ENCODE data around the gene CDC42SE2.

The CDC42SE2 gene

DNA sequence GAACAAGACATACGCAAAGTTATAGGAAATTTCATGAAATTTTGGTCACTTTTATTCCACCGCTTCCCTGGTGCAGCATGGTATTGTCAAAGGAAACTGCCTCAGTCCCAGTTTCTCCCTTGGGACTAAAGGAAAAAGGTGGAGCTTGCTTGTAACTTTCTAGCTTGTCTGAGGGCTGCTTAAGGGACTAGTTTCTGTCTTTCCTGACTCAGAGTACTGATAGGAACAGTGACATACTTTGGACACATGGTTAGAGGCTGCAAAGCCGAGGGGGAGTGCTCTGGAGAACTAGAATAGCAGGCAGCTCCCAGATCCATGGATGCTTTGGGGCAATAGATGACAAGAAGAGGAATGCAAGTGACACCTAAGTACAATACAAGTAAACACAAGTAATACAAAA lies 136.7 kb downstream of the CDC42SE2 start:
- no peak for DNase-seq (ENCODE audit: low read depth)
- no peak overlapping the region for H3K4me3 ChIP-seq (ENCODE audit: low read depth, low read length)
- TF ChIP-seq, protein P1, sequence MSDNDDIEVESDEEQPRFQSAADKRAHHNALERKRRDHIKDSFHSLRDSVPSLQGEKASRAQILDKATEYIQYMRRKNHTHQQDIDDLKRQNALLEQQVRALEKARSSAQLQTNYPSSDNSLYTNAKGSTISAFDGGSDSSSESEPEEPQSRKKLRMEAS (IDR thresholded peaks at IDR 0.05; ENCODE audit: low read depth, low read length) = no peak
- TF ChIP-seq, protein P2, sequence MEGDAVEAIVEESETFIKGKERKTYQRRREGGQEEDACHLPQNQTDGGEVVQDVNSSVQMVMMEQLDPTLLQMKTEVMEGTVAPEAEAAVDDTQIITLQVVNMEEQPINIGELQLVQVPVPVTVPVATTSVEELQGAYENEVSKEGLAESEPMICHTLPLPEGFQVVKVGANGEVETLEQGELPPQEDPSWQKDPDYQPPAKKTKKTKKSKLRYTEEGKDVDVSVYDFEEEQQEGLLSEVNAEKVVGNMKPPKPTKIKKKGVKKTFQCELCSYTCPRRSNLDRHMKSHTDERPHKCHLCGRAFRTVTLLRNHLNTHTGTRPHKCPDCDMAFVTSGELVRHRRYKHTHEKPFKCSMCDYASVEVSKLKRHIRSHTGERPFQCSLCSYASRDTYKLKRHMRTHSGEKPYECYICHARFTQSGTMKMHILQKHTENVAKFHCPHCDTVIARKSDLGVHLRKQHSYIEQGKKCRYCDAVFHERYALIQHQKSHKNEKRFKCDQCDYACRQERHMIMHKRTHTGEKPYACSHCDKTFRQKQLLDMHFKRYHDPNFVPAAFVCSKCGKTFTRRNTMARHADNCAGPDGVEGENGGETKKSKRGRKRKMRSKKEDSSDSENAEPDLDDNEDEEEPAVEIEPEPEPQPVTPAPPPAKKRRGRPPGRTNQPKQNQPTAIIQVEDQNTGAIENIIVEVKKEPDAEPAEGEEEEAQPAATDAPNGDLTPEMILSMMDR (IDR thresholded peaks at IDR 0.05; ENCODE audit: low read depth, low read length) = no peak
- TF ChIP-seq MYC (IDR thresholded peaks at IDR 0.05; ENCODE audit: low read depth, low read length) (no peak), POLR2A (IDR thresholded peaks at IDR 0.05; ENCODE audit: extremely low read depth, insufficient read length) (no peak)

DNA sequence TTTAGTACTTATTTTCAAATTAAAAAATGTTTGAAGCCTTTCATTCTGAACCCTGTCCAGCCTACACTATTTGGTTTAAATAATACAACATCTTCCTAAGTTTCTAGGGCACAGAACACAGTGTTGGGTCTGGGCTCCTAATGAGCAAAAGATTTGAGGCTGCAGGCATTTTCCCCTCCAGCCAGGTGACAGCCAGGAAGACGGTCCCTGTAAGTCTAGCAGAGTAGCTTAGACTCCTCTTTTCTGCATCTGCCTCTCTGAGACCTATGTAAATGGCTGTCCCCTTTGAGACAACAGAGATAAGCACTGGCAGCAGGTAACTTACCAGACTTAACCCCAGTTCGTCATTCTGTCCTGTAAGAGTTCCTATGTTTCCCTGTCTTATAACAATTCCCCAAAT lies 141.8 kb downstream of the CDC42SE2 start:
- no peak for DNase-seq (ENCODE audit: low read depth)
- TF ChIP-seq MYC (IDR thresholded peaks at IDR 0.05; ENCODE audit: low read depth, low read length) (no peak), POLR2A (IDR thresholded peaks at IDR 0.05; ENCODE audit: extremely low read depth, insufficient read length) (no peak)
- TF ChIP-seq, protein P2 (IDR thresholded peaks at IDR 0.05; ENCODE audit: low read depth, low read length) = no peak
- TF ChIP-seq, protein P1 (IDR thresholded peaks at IDR 0.05; ENCODE audit: low read depth, low read length) = no peak
- H3K4me3 ChIP-seq (ENCODE audit: low read depth, low read length) = no peak overlapping the region

DNA sequence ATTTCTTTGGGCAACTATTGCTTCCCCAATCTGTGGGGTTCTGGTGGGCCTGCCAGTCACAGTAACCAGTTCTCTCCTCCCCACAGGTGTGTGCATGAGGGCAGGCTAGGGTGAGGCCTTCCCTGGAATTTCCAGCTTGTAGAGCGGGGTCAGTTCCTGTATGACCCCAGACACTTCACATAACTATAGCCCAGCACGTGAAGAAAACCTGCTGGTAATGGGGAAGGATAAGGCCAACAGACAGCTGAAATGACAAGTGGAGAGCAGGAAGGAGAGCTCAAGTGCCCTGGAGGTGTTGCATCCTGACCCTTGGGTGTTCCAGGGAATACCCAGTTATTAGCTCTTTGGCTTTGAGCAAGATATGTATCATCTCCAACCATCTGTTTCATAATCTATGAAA lies 142.2 kb downstream of the CDC42SE2 start:
- no peak overlapping the region for H3K4me3 ChIP-seq (ENCODE audit: low read depth, low read length)
- DNase-seq (ENCODE audit: low read depth) = no peak
- no peak for TF ChIP-seq POLR2A (IDR thresholded peaks at IDR 0.05; ENCODE audit: extremely low read depth, insufficient read length)
- TF ChIP-seq, protein P1 (IDR thresholded peaks at IDR 0.05; ENCODE audit: low read depth, low read length) = no peak
- TF ChIP-seq MYC (IDR thresholded peaks at IDR 0.05; ENCODE audit: low read depth, low read length) = no peak
- TF ChIP-seq, protein P2 (IDR thresholded peaks at IDR 0.05; ENCODE audit: low read depth, low read length) = no peak

DNA sequence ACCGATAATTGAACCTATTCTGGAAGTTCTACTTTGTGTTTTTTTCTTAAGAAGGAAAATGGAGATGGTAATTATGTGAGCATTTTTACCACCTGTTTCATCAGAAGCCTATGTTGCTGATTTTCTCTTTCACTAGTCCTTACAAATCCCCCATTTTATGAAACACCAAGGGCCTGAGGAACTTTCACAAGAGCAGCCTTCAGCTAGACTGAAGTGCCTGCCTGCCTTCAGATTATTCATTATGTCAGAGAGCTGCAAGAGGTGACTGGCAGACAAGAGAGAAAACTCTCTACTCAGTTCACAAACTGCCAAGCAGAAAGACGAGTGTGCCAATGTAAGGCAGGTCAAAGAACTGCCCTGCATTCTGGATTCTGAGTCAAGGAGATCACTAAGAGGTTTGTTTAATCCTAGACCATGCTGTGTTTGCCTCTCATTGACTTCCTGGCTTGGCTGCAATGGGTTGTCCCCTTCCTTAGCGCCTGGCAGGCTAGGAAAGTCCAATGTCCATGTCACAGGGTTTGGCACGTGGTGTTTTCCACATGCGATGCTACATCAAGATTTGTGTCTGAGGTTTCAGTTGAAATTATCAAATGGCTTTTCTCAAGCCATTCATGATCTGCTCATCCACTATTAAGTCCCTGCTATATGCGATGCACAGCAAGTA lies 143.3 kb downstream of the CDC42SE2 start:
- no peak overlapping the region for H3K4me3 ChIP-seq (ENCODE audit: low read depth, low read length)
- no peak for DNase-seq (ENCODE audit: low read depth)
- TF ChIP-seq MYC (IDR thresholded peaks at IDR 0.05; ENCODE audit: low read depth, low read length) (no peak), POLR2A (IDR thresholded peaks at IDR 0.05; ENCODE audit: extremely low read depth, insufficient read length) (no peak)
- TF ChIP-seq, protein P1 (IDR thresholded peaks at IDR 0.05; ENCODE audit: low read depth, low read length) = no peak

DNA sequence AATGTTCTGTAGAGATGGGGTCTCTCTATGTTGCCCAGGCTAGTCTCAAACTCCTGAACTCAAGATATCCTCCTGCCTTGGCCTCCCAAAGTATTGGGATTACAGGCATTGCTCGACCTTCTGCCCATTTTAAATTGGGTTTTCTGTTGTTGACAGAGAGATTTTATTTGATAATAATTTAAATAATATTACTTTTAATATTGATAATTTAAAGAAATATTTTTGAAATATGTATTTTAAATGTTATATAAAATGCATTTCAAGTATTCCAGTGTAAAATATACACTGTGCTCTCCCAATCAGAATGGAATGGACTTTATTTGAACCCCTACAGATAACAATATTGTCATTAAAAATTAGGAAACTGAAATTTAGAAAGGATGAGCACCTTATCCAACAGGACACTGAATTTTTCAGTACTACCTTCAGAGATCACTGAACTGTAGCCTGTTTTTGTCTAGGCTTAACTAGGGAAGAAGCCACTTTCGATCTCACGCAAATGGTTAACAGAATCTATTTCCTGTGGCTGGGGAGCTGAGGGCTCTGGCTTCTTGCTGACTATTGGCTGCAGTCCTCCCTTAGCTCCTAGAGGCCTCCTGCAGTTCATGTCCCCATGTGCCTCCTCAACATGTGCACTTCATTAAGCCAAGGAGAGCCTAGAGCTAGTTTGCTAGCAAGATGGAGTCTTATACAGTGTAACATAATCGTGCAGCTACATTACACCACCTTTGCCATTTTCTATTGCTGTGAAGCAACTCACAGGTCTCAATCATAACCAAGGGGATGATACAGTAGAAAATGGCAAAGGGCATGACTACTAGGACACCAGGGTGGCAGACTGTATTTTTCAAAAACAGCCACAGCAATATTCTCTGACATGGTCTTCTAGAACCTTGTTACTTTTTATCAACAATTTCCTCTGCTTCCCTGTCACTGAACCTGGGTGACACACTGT lies 150.0 kb downstream of the CDC42SE2 start:
- peak; percentile 13 for DNase-seq (ENCODE audit: low read depth)
- TF ChIP-seq, protein P2 (IDR thresholded peaks at IDR 0.05; ENCODE audit: low read depth, low read length) = no peak
- TF ChIP-seq POLR2A (IDR thresholded peaks at IDR 0.05; ENCODE audit: extremely low read depth, insufficient read length) (no peak), MYC (IDR thresholded peaks at IDR 0.05; ENCODE audit: low read depth, low read length) (no peak)
- TF ChIP-seq, protein P1 (IDR thresholded peaks at IDR 0.05; ENCODE audit: low read depth, low read length) = no peak
- H3K4me3 ChIP-seq (ENCODE audit: low read depth, low read length) = no peak overlapping the region

Data from NB4 (cell line).